ENCODE results near the gene FLNC.

DNA sequence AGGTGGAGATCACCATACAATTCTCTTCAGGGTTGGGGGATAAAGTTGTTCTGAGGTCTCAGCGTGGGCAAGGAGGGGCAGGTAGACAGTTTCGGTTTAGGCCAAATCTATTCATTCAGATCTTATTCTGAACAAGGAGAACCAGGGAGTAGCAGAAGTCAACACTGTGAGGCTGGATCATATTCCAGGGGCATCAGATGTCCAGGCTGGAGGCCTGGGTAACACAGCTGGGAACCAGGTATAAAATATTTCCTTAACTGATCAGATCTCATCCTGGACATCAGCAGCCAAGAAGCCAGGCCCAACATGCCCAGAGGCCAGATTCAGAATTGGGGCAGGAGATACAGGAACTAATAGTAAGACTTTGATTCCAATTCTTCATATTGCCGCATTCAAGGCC, 19.2 kb upstream of the FLNC start:
- TF ChIP-seq GATA3 (IDR thresholded peaks at IDR 0.05; ENCODE audit: low read depth, low read length) (no peak), GATA2 (IDR thresholded peaks at IDR 0.05; ENCODE audit: low read depth, low read length) (no peak)
